Mucosa of rectum (tissue), 2 donors: ENCODE results near the gene RGS5.
"Not testable (repeated sequence)": the region's sequence is repeated elsewhere in the genome, so short reads cannot be mapped to it uniquely, and the experiment has no call there.

Source experiments
- H3K27ac ChIP-seq, 2 donors: one replicate each; pipeline ENCODE4 v1.7.0; 2013; ENCODE audit warnings: inconsistent platforms in 2 of 2, low read depth in 2 of 2, low read length in 2 of 2
- H3K27me3 ChIP-seq, 2 donors: one replicate each; pipeline ENCODE4 v1.7.0; 2013; ENCODE audit warnings: low read length in 2 of 2; ENCODE audit not compliant: control insufficient read depth in 2 of 2, insufficient read depth in 2 of 2
- H3K36me3 ChIP-seq, 2 donors: one replicate each; pipeline ENCODE4 v1.7.0; 2013; ENCODE audit warnings: low read length in 2 of 2; ENCODE audit not compliant: control insufficient read depth in 2 of 2, insufficient read depth in 2 of 2
- H3K4me1 ChIP-seq, 2 donors: one replicate each; pipeline ENCODE4 v1.7.0; 2013; ENCODE audit warnings: low read length in 2 of 2, mild to moderate bottlenecking in 1 of 2; ENCODE audit not compliant: control insufficient read depth in 2 of 2, insufficient read depth in 2 of 2
- H3K4me3 ChIP-seq, 2 donors: one replicate each; pipeline ENCODE4 v1.7.0; 2013; ENCODE audit warnings: low read length in 2 of 2
- H3K9ac ChIP-seq, 2 donors: one replicate each; pipeline ENCODE4 v1.7.0; 2013; ENCODE audit warnings: low read length in 2 of 2, low read depth in 1 of 2, mild to moderate bottlenecking in 1 of 2
- H3K9me3 ChIP-seq, 2 donors: one replicate each; pipeline ENCODE4 v1.7.0; 2013; ENCODE audit warnings: low read length in 2 of 2; ENCODE audit not compliant: control insufficient read depth in 2 of 2
- donor health status: healthy.
- donor health status: Normal muscosa, but diverticular disease.

RGS5 gene

GRCh38 chr1:163202833-163203451, at the start of gene RGS5:
Gene RGS5, minus strand, starts transcription at chr1:163202916. Its CDS starts 81 bp downstream, at chr1:163202835.
- Histone ChIP-seq H3K36me3 (no peaks in the 10 kb centered on the region), H3K4me3 (no peak within 1 kb of the TSS), H3K4me1 (no peaks in the 10 kb centered on the region), H3K9me3 (no peaks in the 10 kb centered on the region), H3K27me3 (no peaks in the 10 kb centered on the region), H3K9ac (no peak within 1 kb of the TSS), H3K27ac (no peak within 1 kb of the TSS)

- Histone ChIP-seq H3K4me3 (no peak overlapping the region), H3K27me3 (no peaks in the 10 kb centered on the region), H3K9ac (no peak overlapping the region), H3K36me3 (no peaks in the 10 kb centered on the region), H3K9me3 (no peaks in the 10 kb centered on the region), H3K27ac (no peak overlapping the region), H3K4me1 (no peaks in the 10 kb centered on the region)
These were observed 47.8 kb upstream of the RGS5 start for GRCh38 chr1:163250382-163250974.

GRCh38 chr1:163248064-163248463, 45.3 kb upstream of the RGS5 start:
- Histone ChIP-seq H3K9me3 (no peaks in the 10 kb centered on the region), H3K4me1 (no peaks in the 10 kb centered on the region), H3K27me3 (no peaks in the 10 kb centered on the region), H3K36me3 (no peaks in the 10 kb centered on the region), H3K27ac (no peak overlapping the region), H3K9ac (no peak overlapping the region), H3K4me3 (no peak overlapping the region)

GRCh38 chr1:163244648-163245047, 41.9 kb upstream of the RGS5 start:
- not testable (repeated sequence) for H3K4me3 ChIP-seq, H3K36me3 ChIP-seq, H3K9me3 ChIP-seq, H3K9ac ChIP-seq, H3K27me3 ChIP-seq, H3K4me1 ChIP-seq
- H3K27ac ChIP-seq = peak overlapping the region in 1 of 2 donors; percentile 22

GRCh38 chr1:163241746-163242145, 39.0 kb upstream of the RGS5 start:
- Histone ChIP-seq H3K4me3 (no peak overlapping the region), H3K27me3 (no peaks in the 10 kb centered on the region), H3K9me3 (no peaks in the 10 kb centered on the region), H3K9ac (no peak overlapping the region), H3K27ac (no peak overlapping the region), H3K4me1 (no peaks in the 10 kb centered on the region), H3K36me3 (no peaks in the 10 kb centered on the region)

- Histone ChIP-seq H3K4me3 (no peak overlapping the region), H3K27ac (no peak overlapping the region), H3K9ac (no peak overlapping the region), H3K36me3 (no peaks in the 10 kb centered on the region), H3K27me3 (no peaks in the 10 kb centered on the region), H3K9me3 (no peaks in the 10 kb centered on the region), H3K4me1 (no peaks in the 10 kb centered on the region)
These were observed 38.0 kb upstream of the RGS5 start for GRCh38 chr1:163240705-163241104.

GRCh38 chr1:163233643-163234042, 30.9 kb upstream of the RGS5 start:
- not testable (repeated sequence) for H3K36me3 ChIP-seq, H3K9ac ChIP-seq, H3K4me1 ChIP-seq, H3K27ac ChIP-seq, H3K9me3 ChIP-seq, H3K4me3 ChIP-seq, H3K27me3 ChIP-seq

- Histone ChIP-seq H3K27ac (no peak overlapping the region), H3K4me3 (no peak overlapping the region), H3K9ac (no peak overlapping the region), H3K36me3 (no peaks in the 10 kb centered on the region), H3K4me1 (no peaks in the 10 kb centered on the region), H3K27me3 (no peaks in the 10 kb centered on the region), H3K9me3 (no peaks in the 10 kb centered on the region)
These were observed 28.7 kb upstream of the RGS5 start for GRCh38 chr1:163231385-163231784.

- Histone ChIP-seq H3K27me3 (no peaks in the 10 kb centered on the region), H3K9ac (no peak overlapping the region), H3K36me3 (no peaks in the 10 kb centered on the region), H3K27ac (no peak overlapping the region), H3K4me1 (no peaks in the 10 kb centered on the region), H3K9me3 (no peaks in the 10 kb centered on the region), H3K4me3 (no peak overlapping the region)
These were observed 28.1 kb upstream of the RGS5 start for GRCh38 chr1:163230827-163231226.

GRCh38 chr1:163228271-163228670, 25.6 kb upstream of the RGS5 start:
- not testable (repeated sequence) for H3K9me3 ChIP-seq, H3K4me3 ChIP-seq, H3K4me1 ChIP-seq, H3K27ac ChIP-seq, H3K36me3 ChIP-seq, H3K9ac ChIP-seq, H3K27me3 ChIP-seq
